Mammary microvascular endothelial cell (primary cell): ENCODE results near the gene DCLRE1A. TPM values are rescaled to one million over a fixed set of nuclear protein-coding genes. Genes with fewer than 3 reads are reported as not detected.

Experiments used
- total RNA-seq: library from RNA; depleted of rRNA; stranded (reverse); fragments of >200 nt; gene quantifications from 2 replicates; pipeline ENCODE4 v1.2.3, GENCODE V29; 2015

DCLRE1A gene
- 4.2 and 5.5 TPM in 2 replicates for total RNA-seq

DNA sequence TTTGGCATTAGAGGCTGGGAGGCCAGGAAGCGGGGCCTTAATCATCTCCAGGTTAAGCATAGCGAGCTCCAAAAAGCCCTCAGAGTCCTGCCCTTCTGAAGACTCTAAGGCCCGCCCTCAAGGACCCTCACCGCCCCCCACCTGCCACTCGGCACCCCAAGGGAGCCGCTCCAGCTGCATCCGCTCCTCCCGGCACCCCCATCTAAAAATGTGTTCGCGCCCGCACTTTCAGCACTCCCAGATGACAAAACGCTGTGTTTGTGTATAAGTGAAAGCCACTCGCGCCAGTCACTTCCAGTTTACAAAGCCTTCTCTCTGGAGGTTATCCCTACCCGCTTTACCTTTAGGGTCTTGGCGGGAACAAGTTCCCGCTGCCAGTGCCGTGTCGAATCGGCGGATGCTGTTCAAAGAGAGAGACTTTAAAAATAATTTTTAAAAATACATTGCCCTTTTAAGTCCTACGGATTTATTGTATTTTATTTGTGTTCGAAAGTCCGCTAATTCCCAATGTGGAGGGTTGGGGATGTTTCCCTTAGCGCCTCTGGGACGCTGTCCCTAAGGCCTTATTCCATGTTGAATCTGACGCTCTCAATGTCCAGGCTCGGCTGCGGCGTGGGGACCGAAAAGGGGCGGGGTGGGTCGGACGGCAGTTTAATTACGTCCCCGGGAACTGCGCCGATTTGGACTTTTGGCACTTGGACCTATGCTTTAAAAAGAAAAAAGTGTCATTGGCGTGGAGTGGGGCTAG, at the start of gene DCLRE1A, which contains the start of gene NHLRC2:
Gene DCLRE1A (minus strand): TSS at position 70 of the 748 bp plus-strand sequence. CDS start 900 bp downstream, outside the sequence.
Gene NHLRC2 (plus strand): TSS at position 649 of the 748 bp plus-strand sequence. CDS start 212 bp downstream, outside the sequence.

Other genes starting within 250 kb of the DCLRE1A start
- not detected in 2 replicates for gene NRAP, start 190.0 kb downstream of the DCLRE1A start, total RNA-seq
- gene CASP7, start 174.2 kb downstream of the DCLRE1A start, total RNA-seq: 51.6 and 52.4 TPM in 2 replicates
- not detected in 2 replicates for gene PLEKHS1, start 102.4 kb downstream of the DCLRE1A start, total RNA-seq
- 34.0 and 34.9 TPM in 2 replicates for gene NHLRC2, start 579 bp upstream of the DCLRE1A start, total RNA-seq
- 1.5 and 2.1 TPM in 2 replicates for gene ADRB1, start 189.8 kb upstream of the DCLRE1A start, total RNA-seq